Thyroid gland (tissue), 4 donors: ENCODE measurements around the gene TNFRSF1A.
"Not testable (repeated sequence)": the region's sequence is repeated elsewhere in the genome, so short reads cannot be mapped to it uniquely, and the experiment has no call there.

Source experiments
- CTCF ChIP-seq, 6 experiments: fragments of 200-600 bp in 3 of 6; fragments of 450-650 bp in 3 of 6; sonication (generic) in 3 of 6; IDR thresholded peaks; one replicate each; pipeline ENCODE4 v1.5.1; 2016 to 2019; ENCODE audit warnings: antibody characterized with exemption in 6 of 6, mild to moderate bottlenecking in 2 of 6, inconsistent platforms in 1 of 6, moderate library complexity in 1 of 6
- POLR2A ChIP-seq, 2 donors: fragments of 450-650 bp; IDR thresholded peaks; one replicate each; pipeline ENCODE4 v1.6.1; 2017; ENCODE audit warnings: antibody characterized with exemption in 2 of 2, mild to moderate bottlenecking in 2 of 2, moderate library complexity in 1 of 2

GRCh38 chr12:6289081-6289480 lies 52.8 kb downstream of the TNFRSF1A start:
- TF ChIP-seq CTCF, POLR2A (IDR thresholded peaks at IDR 0.05): not testable (repeated sequence)
